GM10248 (cell line): ENCODE results near the gene CXCL8.

ENCODE experiments used
- CTCF ChIA-PET: fragments of 300-600 bp; sonication (Branson Sonifier 250); formaldehyde crosslinking; extraction: SDS; loops from one replicate; lab custom pipeline; 2021; ENCODE audit warnings: antibody characterized with exemption; lab: Yijun Ruan, JAX
- POLR2A ChIA-PET: fragments of 350-650 bp; sonication (Branson Sonifier 250); formaldehyde crosslinking; extraction: SDS; loops from one replicate; lab custom pipeline; 2020; ENCODE audit warnings: antibody characterized with exemption; lab: Yijun Ruan, JAX
- DNase-seq: peaks from one replicate; pipeline ENCODE4 v3.0.0; 2012; ENCODE audit errors: extremely low spot score
- CTCF ChIP-seq: IDR thresholded peaks from 2 replicates; pipeline ENCODE4 v1.5.1; 2012; ENCODE audit warnings: mild to moderate bottlenecking, low read depth; ENCODE audit errors: extremely low read depth, missing control alignments, control extremely low read depth

The CXCL8 gene

DNA sequence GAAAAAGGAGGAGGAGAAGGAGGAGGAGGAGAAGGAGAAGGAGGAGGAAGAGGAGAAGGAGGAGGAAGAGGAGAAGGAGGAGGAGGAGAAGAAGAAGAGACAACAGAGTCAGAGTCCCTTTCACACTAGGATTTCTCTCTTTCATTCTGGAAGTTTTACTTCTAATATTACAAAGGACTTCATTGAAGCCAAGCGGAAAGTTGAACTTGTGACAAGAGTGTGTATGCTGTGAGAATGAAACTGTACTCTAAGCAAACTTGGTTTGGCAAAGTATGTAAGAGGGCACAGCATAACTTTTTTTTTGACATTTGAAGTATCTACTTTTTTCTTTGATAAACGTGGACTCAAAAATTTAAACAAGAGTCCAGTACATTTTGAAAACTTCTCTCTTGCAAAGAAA is 48.0 kb downstream of the CXCL8 start:
- no peak for TF ChIP-seq CTCF
- ChIA-PET POLR2A (no interaction called here), CTCF (no interaction called here)

More for the DNA sequence above, 48.0 kb downstream of the CXCL8 start:
- DNase-seq = no peak
